Neuronal stem cell (in vitro differentiated cells): ENCODE measurements around the gene CHD5.

Experiments
- DNase-seq: peaks from one replicate; pipeline ENCODE4 v3.0.0-alpha.2; 2013; ENCODE audit warnings: low spot score
- H2AFZ ChIP-seq: one replicate; pipeline ENCODE4 v1.6.1; 2013; ENCODE audit warnings: mild to moderate bottlenecking, low read length, inconsistent platforms
- H2AK5ac ChIP-seq: 2 replicates; pipeline ENCODE4 v1.6.1; 2013; ENCODE audit warnings: low read depth, mild to moderate bottlenecking, inconsistent platforms, low read length, moderate library complexity, mixed read lengths
- H2BK120ac ChIP-seq: 2 replicates; pipeline ENCODE4 v1.6.1; 2013; ENCODE audit warnings: low read depth, mild to moderate bottlenecking, inconsistent platforms, low read length, moderate library complexity, mixed read lengths
- H2BK12ac ChIP-seq: one replicate; pipeline ENCODE4 v1.6.1; 2013; ENCODE audit warnings: low read length, inconsistent platforms
- H2BK15ac ChIP-seq: 2 replicates; pipeline ENCODE4 v1.6.1; 2013; ENCODE audit warnings: mild to moderate bottlenecking, low read length, inconsistent platforms, mixed read lengths
- H2BK5ac ChIP-seq: one replicate; pipeline ENCODE4 v1.6.1; 2013; ENCODE audit warnings: inconsistent platforms, mild to moderate bottlenecking, low read length, moderate library complexity
- H3K14ac ChIP-seq: one replicate; pipeline ENCODE4 v1.6.1; 2013; ENCODE audit warnings: low read length, inconsistent platforms
- H3K18ac ChIP-seq: 2 replicates; pipeline ENCODE4 v1.6.1; 2013; ENCODE audit warnings: low read length, inconsistent platforms
- H3K23ac ChIP-seq: 2 replicates; pipeline ENCODE4 v1.6.1; 2013; ENCODE audit warnings: low read depth, mild to moderate bottlenecking, mixed read lengths, low read length, inconsistent platforms; ENCODE audit not compliant: poor library complexity
- H3K27ac ChIP-seq: replicated peaks from 3 replicates; pipeline ENCODE4 v1.5.1; 2013; ENCODE audit warnings: low read length, inconsistent platforms
- H3K27me3 ChIP-seq, 3 experiments: 2 replicates each; pipeline ENCODE4 v1.6.1; 2013; ENCODE audit warnings: low read length in 3 of 3, mild to moderate bottlenecking in 2 of 3, inconsistent platforms in 1 of 3, low read depth in 1 of 3, mixed read lengths in 1 of 3, moderate library complexity in 1 of 3; ENCODE audit not compliant: control insufficient read depth in 3 of 3, insufficient read depth in 3 of 3
- H3K36me3 ChIP-seq, 2 donors: replicated peaks in 1 of 2; 2 replicates each; pipeline ENCODE4 v1.6.1; 2013; ENCODE audit warnings: low read length in 2 of 2; ENCODE audit not compliant: control insufficient read depth in 2 of 2, insufficient read depth in 2 of 2
- H3K4ac ChIP-seq: 2 replicates; pipeline ENCODE4 v1.6.1; 2013; ENCODE audit warnings: inconsistent platforms, mild to moderate bottlenecking, low read length, moderate library complexity
- H3K4me1 ChIP-seq, 2 donors: 1 replicate in 1 of 2; 2 replicates in 1 of 2; pipeline ENCODE4 v1.6.1; 2013; ENCODE audit warnings: low read length in 2 of 2, low read depth in 1 of 2; ENCODE audit not compliant: control insufficient read depth in 2 of 2, insufficient read depth in 1 of 2
- H3K4me2 ChIP-seq: one replicate; pipeline ENCODE4 v1.6.1; 2013; ENCODE audit warnings: mild to moderate bottlenecking, low read length, inconsistent platforms; ENCODE audit not compliant: insufficient read depth, poor library complexity, severe bottlenecking
- H3K4me3 ChIP-seq, 2 donors: 2 replicates each; pipeline ENCODE4 v1.5.1; 2013; ENCODE audit warnings: low read length in 2 of 2, mild to moderate bottlenecking in 2 of 2, inconsistent platforms in 1 of 2, moderate library complexity in 1 of 2
- H3K79me1 ChIP-seq: one replicate; pipeline ENCODE4 v1.6.1; 2013; ENCODE audit warnings: low read depth, mild to moderate bottlenecking, inconsistent platforms, low read length, moderate library complexity
- H3K9ac ChIP-seq: one replicate; pipeline ENCODE4 v1.6.1; 2013; ENCODE audit warnings: mild to moderate bottlenecking, low read depth, low read length, inconsistent platforms; ENCODE audit not compliant: poor library complexity
- H3K9me3 ChIP-seq, 2 donors: replicated peaks in 1 of 2; 2 replicates each; pipeline versions ENCODE3 to v1.6.1; 2013; ENCODE audit warnings: low read length in 2 of 2, mild to moderate bottlenecking in 2 of 2, inconsistent platforms in 1 of 2, low read depth in 1 of 2, mixed read lengths in 1 of 2, moderate library complexity in 1 of 2; ENCODE audit not compliant: control insufficient read depth in 2 of 2, insufficient read depth in 1 of 2
- H4K8ac ChIP-seq: one replicate; pipeline ENCODE4 v1.6.1; 2013; ENCODE audit warnings: low read depth, mild to moderate bottlenecking, inconsistent platforms, low read length, moderate library complexity
- H4K91ac ChIP-seq: one replicate; pipeline ENCODE4 v1.6.1; 2013; ENCODE audit warnings: low read length, low read depth, mild to moderate bottlenecking, inconsistent platforms; ENCODE audit not compliant: poor library complexity
- WGBS, 2 donors: extraction: QIAGEN DNeasy Blood & Tissue Kit; methylation state at CpG; one replicate each; pipeline ENCODE4 v1.1.7; 2013; ENCODE audit warnings: missing lambda C conversion rate in 2 of 2, mixed read lengths in 1 of 2; ENCODE audit not compliant: insufficient read length in 2 of 2, insufficient replicate concordance in 1 of 2; ENCODE audit errors: extremely low coverage in 2 of 2; 5-methylcytosine and 5-hydroxymethylcytosine counted together

Gene CHD5

DNA sequence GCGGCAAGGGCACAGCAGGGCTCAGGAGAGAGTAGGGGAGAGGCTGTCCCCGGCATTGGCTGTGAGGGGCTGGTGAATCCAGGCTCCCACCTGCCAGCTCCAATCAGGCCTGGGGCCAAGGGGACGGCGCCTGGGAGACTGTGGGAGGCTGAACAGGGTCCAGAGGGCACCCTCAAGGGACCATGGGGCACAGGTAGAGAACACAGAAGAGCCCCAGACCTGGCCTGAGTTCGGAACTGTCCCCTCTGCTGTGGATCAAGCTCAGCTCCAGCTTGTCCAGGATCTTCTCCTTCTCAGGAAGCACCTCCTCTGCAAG is 67.5 kb downstream of the CHD5 start:
- Histone ChIP-seq H3K14ac (no peak overlapping the region), H3K4me3 (no peak overlapping the region), H3K18ac (no peak overlapping the region), H3K9ac (no peak overlapping the region), H3K27me3 (peaks cover 0 to 7% (median 0%) of the 10 kb centered on the region in 3 experiments), H4K8ac (no peak overlapping the region), H3K23ac (no peak overlapping the region), H2BK15ac (no peak overlapping the region), H3K4ac (no peak overlapping the region), H4K91ac (no peak overlapping the region), H2AK5ac (no peak overlapping the region), H2BK12ac (no peak overlapping the region), H3K9me3 (peaks cover 0 to 5% of the 10 kb centered on the region in 2 donors), H2AFZ (no peak overlapping the region), H2BK5ac (no peak overlapping the region), H2BK120ac (no peak overlapping the region), H3K79me1 (no peaks in the 10 kb centered on the region), H3K4me1 (no peaks in the 10 kb centered on the region), H3K36me3 (no peaks in the 10 kb centered on the region), H3K4me2 (no peak overlapping the region), H3K27ac (no peak overlapping the region)
- no peak for DNase-seq
- WGBS, 2 donors = no CpG with 5 or more reads among the region's 5 CpGs

DNA sequence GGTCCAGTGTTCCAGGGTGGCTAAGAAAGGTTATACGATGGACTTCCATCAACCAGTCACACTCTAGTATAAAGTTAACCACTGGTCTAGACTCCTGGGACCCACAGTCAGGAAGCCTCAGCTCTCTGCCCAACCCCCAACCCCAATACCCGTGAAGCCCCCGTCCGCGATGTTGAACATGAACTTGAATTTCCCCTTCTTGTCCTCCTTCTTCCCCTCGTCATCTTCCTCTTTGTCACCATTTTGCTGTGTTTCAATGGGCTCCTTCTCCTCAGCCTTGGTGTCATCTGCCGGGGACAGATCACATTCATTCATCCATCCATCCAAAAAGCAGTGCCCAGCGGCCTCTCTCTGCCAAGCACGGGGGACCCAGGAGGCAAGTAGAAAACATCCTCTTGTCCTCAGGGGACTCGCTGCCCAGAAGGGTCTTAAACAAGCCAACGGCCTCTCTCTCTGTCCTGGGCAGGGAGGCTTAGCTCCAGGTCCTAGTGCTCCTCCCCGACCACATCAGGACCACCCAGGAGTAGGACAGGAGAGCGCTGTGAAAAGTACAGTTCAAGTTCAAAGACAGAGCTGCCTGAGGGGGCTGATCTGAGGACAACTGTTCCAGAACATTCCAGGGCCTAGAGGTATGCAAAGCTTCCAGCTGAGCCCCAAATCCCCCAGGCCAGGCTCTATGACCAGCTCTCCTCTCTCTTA is 68.0 kb downstream of the CHD5 start:
- no peak overlapping the region for H2BK5ac ChIP-seq
- H3K36me3 ChIP-seq = no peaks in the 10 kb centered on the region
- H3K79me1 ChIP-seq = no peaks in the 10 kb centered on the region
- H2AK5ac ChIP-seq = peak overlapping the region; percentile 5
- H4K91ac ChIP-seq = no peak overlapping the region
- H3K27me3 ChIP-seq = peaks cover 0 to 7% (median 0%) of the 10 kb centered on the region in 3 experiments
- H3K4me2 ChIP-seq = no peak overlapping the region
- no peak overlapping the region for H2BK12ac ChIP-seq
- H2AFZ ChIP-seq = no peak overlapping the region
- H3K9ac ChIP-seq = peak overlapping the region; percentile 9
- no peak overlapping the region for H3K18ac ChIP-seq
- H3K9me3 ChIP-seq = peaks cover 0 to 7% of the 10 kb centered on the region in 2 donors
- H2BK15ac ChIP-seq = no peak overlapping the region
- no peak overlapping the region for H3K27ac ChIP-seq
- H3K23ac ChIP-seq = no peak overlapping the region
- DNase-seq = no peak
- H3K4me3 ChIP-seq = no peak overlapping the region
- no CpG with 5 or more reads among the region's 13 CpGs for WGBS, 2 donors
- H4K8ac ChIP-seq = no peak overlapping the region
- no peak overlapping the region for H3K14ac ChIP-seq
- H3K4me1 ChIP-seq = no peaks in the 10 kb centered on the region
- H2BK120ac ChIP-seq = no peak overlapping the region
- no peak overlapping the region for H3K4ac ChIP-seq

- Histone ChIP-seq H3K27me3 (peaks cover 0 to 7% (median 0%) of the 10 kb centered on the region in 3 experiments), H2AK5ac (peak overlapping the region; percentile 5), H2AFZ (no peak overlapping the region), H4K91ac (no peak overlapping the region), H3K9me3 (peaks cover 0 to 7% of the 10 kb centered on the region in 2 donors), H2BK5ac (no peak overlapping the region), H3K79me1 (no peaks in the 10 kb centered on the region), H3K18ac (no peak overlapping the region), H3K23ac (peak overlapping the region; percentile 16), H3K4me2 (no peak overlapping the region), H3K9ac (peak overlapping the region; percentile 9), H3K4ac (no peak overlapping the region), H3K4me1 (no peaks in the 10 kb centered on the region), H2BK120ac (no peak overlapping the region), H3K36me3 (no peaks in the 10 kb centered on the region), H2BK12ac (no peak overlapping the region), H3K27ac (no peak overlapping the region), H3K14ac (no peak overlapping the region), H2BK15ac (no peak overlapping the region), H3K4me3 (no peak overlapping the region), H4K8ac (no peak overlapping the region)
- DNase-seq = no peak
- WGBS, 2 donors = no CpG with 5 or more reads among the region's 24 CpGs
Measured at GRCh38 chr1:6111571-6111970, 68.5 kb downstream of the CHD5 start.

- Histone ChIP-seq H2BK12ac (no peak overlapping the region), H3K9ac (no peak overlapping the region), H2BK5ac (no peak overlapping the region), H3K23ac (peak overlapping the region; percentile 65), H4K8ac (no peak overlapping the region), H4K91ac (no peak overlapping the region), H2AFZ (no peak overlapping the region), H3K79me1 (no peaks in the 10 kb centered on the region), H3K14ac (peak overlapping the region; percentile 71), H3K18ac (no peak overlapping the region), H3K9me3 (peaks cover 0 to 6% of the 10 kb centered on the region in 2 donors), H3K4ac (no peak overlapping the region), H3K36me3 (no peaks in the 10 kb centered on the region), H3K4me1 (no peaks in the 10 kb centered on the region), H3K4me3 (no peak overlapping the region), H3K27me3 (peaks cover 0 to 5% (median 0%) of the 10 kb centered on the region in 3 experiments), H3K4me2 (no peak overlapping the region), H2AK5ac (peak overlapping the region; percentile 1), H2BK15ac (no peak overlapping the region), H2BK120ac (no peak overlapping the region), H3K27ac (no peak overlapping the region)
- DNase-seq = no peak
- no CpG with 5 or more reads among the region's 15 CpGs for WGBS, 2 donors
Measured at GRCh38 chr1:6110326-6110725, 69.8 kb downstream of the CHD5 start.
